ENCODE measurements around the gene GLYATL2. TPM values are rescaled to one million over a fixed set of nuclear protein-coding genes. Genes with fewer than 3 reads are reported as not detected.

Gene GLYATL2
- total RNA-seq, 1 donor, result 3.3 TPM

- no peak overlapping the region for H3K4me3 ChIP-seq (ENCODE audit: low read depth, low read length)
- DNase-seq (ENCODE audit: low read depth), result no peak
- TF ChIP-seq, protein P1, sequence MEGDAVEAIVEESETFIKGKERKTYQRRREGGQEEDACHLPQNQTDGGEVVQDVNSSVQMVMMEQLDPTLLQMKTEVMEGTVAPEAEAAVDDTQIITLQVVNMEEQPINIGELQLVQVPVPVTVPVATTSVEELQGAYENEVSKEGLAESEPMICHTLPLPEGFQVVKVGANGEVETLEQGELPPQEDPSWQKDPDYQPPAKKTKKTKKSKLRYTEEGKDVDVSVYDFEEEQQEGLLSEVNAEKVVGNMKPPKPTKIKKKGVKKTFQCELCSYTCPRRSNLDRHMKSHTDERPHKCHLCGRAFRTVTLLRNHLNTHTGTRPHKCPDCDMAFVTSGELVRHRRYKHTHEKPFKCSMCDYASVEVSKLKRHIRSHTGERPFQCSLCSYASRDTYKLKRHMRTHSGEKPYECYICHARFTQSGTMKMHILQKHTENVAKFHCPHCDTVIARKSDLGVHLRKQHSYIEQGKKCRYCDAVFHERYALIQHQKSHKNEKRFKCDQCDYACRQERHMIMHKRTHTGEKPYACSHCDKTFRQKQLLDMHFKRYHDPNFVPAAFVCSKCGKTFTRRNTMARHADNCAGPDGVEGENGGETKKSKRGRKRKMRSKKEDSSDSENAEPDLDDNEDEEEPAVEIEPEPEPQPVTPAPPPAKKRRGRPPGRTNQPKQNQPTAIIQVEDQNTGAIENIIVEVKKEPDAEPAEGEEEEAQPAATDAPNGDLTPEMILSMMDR (IDR thresholded peaks at IDR 0.05; ENCODE audit: insufficient read depth, low read length), result no peak
Measured at GRCh38 chr11:58837707-58838388, 6.7 kb downstream of the GLYATL2 start.

DNA sequence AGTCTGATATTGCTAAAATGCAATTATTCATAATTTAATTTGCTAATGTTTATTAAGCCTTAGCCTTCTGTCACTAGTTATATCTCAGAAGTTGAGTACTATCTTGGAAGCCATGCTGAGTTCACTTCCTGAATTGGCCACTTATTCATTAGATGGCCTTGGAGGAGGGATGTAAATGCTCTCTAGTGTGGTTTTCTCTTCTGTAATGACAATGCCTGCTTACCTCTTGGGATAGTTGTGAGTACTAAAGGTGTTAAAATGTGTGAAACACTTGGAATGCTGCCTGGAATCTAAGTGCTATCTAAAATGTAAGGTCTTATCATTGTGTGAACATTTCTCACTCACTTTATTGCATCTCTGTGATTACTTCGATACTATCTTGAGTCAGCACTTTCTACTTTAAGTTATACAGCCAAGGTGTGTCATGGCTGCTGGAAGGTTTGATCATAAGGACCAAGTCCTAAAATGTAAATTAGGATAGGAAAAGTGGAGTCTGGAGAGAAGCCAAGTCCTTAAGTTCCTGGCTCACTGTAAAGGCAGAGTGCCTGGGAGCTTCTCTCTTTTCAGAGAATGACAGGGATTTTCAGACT, 12.4 kb downstream of the GLYATL2 start:
- DNase-seq (ENCODE audit: low read depth), result peak; percentile 46
- TF ChIP-seq, protein P1 (IDR thresholded peaks at IDR 0.05; ENCODE audit: insufficient read depth, low read length), result no peak
- no peak overlapping the region for H3K4me3 ChIP-seq (ENCODE audit: low read depth, low read length)

- DNase-seq (ENCODE audit: low read depth), result no peak
- H3K4me3 ChIP-seq (ENCODE audit: low read depth, low read length), result no peak overlapping the region
- TF ChIP-seq, protein P1 (IDR thresholded peaks at IDR 0.05; ENCODE audit: insufficient read depth, low read length), result no peak
Measured at GRCh38 chr11:58830673-58831301, 13.7 kb downstream of the GLYATL2 start.

DNA sequence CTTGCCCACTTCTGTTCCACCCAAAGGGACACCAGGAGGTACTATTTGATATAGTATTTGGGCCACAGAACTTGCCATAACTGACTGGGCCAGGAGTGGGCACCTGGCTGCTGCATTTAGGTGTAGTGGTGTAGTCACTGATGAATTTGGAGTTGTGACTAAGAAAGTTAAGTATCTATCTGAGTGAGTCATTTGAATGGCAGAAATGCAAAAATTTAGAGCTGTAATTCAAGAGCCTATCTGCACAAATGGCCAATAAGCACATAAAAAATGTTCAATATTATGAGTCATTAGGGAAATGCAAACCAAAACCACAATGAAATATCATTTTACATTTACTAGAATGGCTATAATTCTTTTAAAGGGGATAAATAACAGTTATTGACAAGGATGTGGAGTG, 14.7 kb downstream of the GLYATL2 start:
- H3K4me3 ChIP-seq (ENCODE audit: low read depth, low read length), result no peak overlapping the region
- peak; percentile 72 for DNase-seq (ENCODE audit: low read depth)
- TF ChIP-seq, protein P1 (IDR thresholded peaks at IDR 0.05; ENCODE audit: insufficient read depth, low read length), result no peak

- no peak overlapping the region for H3K4me3 ChIP-seq (ENCODE audit: low read depth, low read length)
- DNase-seq (ENCODE audit: low read depth), result no peak
- TF ChIP-seq, protein P1 (IDR thresholded peaks at IDR 0.05; ENCODE audit: insufficient read depth, low read length), result no peak
Measured at GRCh38 chr11:58813693-58814092, 30.8 kb downstream of the GLYATL2 start.

DNA sequence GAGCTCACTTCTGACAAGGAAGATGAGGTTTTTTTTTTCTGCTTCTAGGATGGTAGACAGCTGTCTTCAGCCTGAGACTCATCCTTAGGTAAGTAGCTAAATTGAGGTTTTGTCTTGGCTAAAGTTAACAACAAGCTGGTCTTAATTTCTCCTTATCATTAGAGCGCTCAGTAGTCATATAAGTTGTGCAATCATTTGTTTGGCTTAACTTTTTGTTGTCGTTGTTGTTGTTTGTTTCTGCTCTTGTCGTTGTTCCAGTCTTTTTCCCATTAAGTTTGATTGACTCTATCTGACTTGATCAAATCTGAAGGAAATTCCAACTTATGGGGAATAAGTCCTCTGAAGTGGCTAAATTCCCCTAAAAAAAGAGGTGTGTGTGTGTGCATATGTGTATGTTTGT, 33.0 kb downstream of the GLYATL2 start:
- DNase-seq (ENCODE audit: low read depth), result no peak
- H3K4me3 ChIP-seq (ENCODE audit: low read depth, low read length), result no peak overlapping the region
- TF ChIP-seq, protein P1 (IDR thresholded peaks at IDR 0.05; ENCODE audit: insufficient read depth, low read length), result no peak
